Naive thymus-derived CD4-positive, alpha-beta T cell (primary cell): Measurements from ENCODE around the gene ADIPOR2. TPM values are rescaled to one million over a fixed set of nuclear protein-coding genes. Genes with fewer than 3 reads are reported as not detected.

ENCODE experiments used
- ATAC-seq: fragments of 150-1000 bp; cut with Tn5 transposase; 2 replicates; pipeline ENCODE4 v1.10.0; 2021; ENCODE audit warnings: mild to moderate bottlenecking, moderate library complexity
- CTCF ChIA-PET: fragments of 350-600 bp; sonication (Branson Sonifier 250); formaldehyde crosslinking; loops from one replicate; lab custom pipeline; 2021; ENCODE audit warnings: antibody characterized with exemption; lab: Charles Lee
- POLR2A ChIA-PET: fragments of 350-600 bp; sonication (Branson Sonifier 250); formaldehyde crosslinking; loops from one replicate; lab custom pipeline; 2021; ENCODE audit warnings: antibody characterized with exemption, inconsistent platforms; lab: Charles Lee
- DNase-seq, 9 donors: peaks; one replicate each; pipeline versions ENCODE4 v3.0.0 to v3.0.0-alpha.2; 2020 to 2022; ENCODE audit warnings: mixed read lengths in 1 of 9
- H3K27ac ChIP-seq: one replicate; pipeline ENCODE4 v1.7.0; 2013; ENCODE audit warnings: mild to moderate bottlenecking, low read depth, low read length, moderate library complexity
- H3K27me3 ChIP-seq, 2 donors: one replicate each; pipeline ENCODE4 v1.7.0; 2013; ENCODE audit warnings: low read length in 2 of 2, mild to moderate bottlenecking in 2 of 2, moderate library complexity in 2 of 2; ENCODE audit not compliant: control insufficient read depth in 2 of 2, insufficient read depth in 2 of 2
- H3K36me3 ChIP-seq, 3 experiments: 1 replicate in 2 of 3; 2 replicates in 1 of 3; pipeline ENCODE4 v1.7.0; 2013; ENCODE audit warnings: low read length in 3 of 3, mild to moderate bottlenecking in 3 of 3, moderate library complexity in 1 of 3; ENCODE audit not compliant: insufficient read depth in 3 of 3, control insufficient read depth in 2 of 3
- H3K4me1 ChIP-seq, 2 donors: one replicate each; pipeline ENCODE4 v1.7.0; 2013; ENCODE audit warnings: low read length in 2 of 2, mild to moderate bottlenecking in 2 of 2, moderate library complexity in 1 of 2; ENCODE audit not compliant: control insufficient read depth in 2 of 2, insufficient read depth in 2 of 2
- H3K4me3 ChIP-seq: 2 replicates; pipeline ENCODE4 v1.7.0; 2013; ENCODE audit warnings: mild to moderate bottlenecking, low read length
- H3K9me3 ChIP-seq, 3 experiments: 1 replicate in 2 of 3; 2 replicates in 1 of 3; pipeline ENCODE4 v1.7.0; 2013; ENCODE audit warnings: low read length in 3 of 3; ENCODE audit not compliant: control insufficient read depth in 2 of 3
- H3K27ac Mint-ChIP-seq, 9 donors: one replicate each; pipeline ENCODE4 v1.8.0; 2020 to 2022; ENCODE audit warnings: mixed read lengths in 9 of 9, mild to moderate bottlenecking in 8 of 9, moderate library complexity in 5 of 9, inconsistent platforms in 2 of 9
- H3K27me3 Mint-ChIP-seq, 5 donors: one replicate each; pipeline ENCODE4 v1.8.0; 2021 to 2022; ENCODE audit warnings: mixed read lengths in 5 of 5, mild to moderate bottlenecking in 1 of 5
- H3K36me3 Mint-ChIP-seq, 5 donors: one replicate each; pipeline ENCODE4 v1.8.0; 2020 to 2022; ENCODE audit warnings: mixed read lengths in 5 of 5, mild to moderate bottlenecking in 3 of 5, inconsistent platforms in 1 of 5
- H3K4me1 Mint-ChIP-seq, 7 donors: one replicate each; pipeline ENCODE4 v1.8.0; 2020 to 2022; ENCODE audit warnings: mixed read lengths in 7 of 7, mild to moderate bottlenecking in 3 of 7, inconsistent platforms in 1 of 7
- H3K4me3 Mint-ChIP-seq, 10 donors: one replicate each; pipeline ENCODE4 v1.8.0; 2020 to 2022; ENCODE audit warnings: mild to moderate bottlenecking in 10 of 10, mixed read lengths in 10 of 10, moderate library complexity in 6 of 10, inconsistent platforms in 2 of 10
- H3K9me3 Mint-ChIP-seq, 11 donors: one replicate each; pipeline ENCODE4 v1.8.0; 2020 to 2022; ENCODE audit warnings: mixed read lengths in 11 of 11, mild to moderate bottlenecking in 4 of 11, inconsistent platforms in 1 of 11, moderate library complexity in 1 of 11
- intact Hi-C, 2 donors: fragments of 100-400 bp; cut with micrococcal nuclease; formaldehyde crosslinking; loops; one replicate each; pipeline ENCODE4 v1.15.1; 2023
- polyA plus RNA-seq, 2 donors: library from polyadenylated mRNA; unstranded; fragments of 300-500 nt; fragmentation: Illumina TruSeq; gene quantifications; one replicate each; pipeline ENCODE4 v1.2.3, GENCODE V29; 2021
- total RNA-seq, 6 experiments: library from RNA in 5 of 6; stranded (reverse) in 5 of 6; gene quantifications; 1 replicate in 5 of 6; 2 replicates in 1 of 6; pipeline ENCODE4 v1.2.3 and lab custom pipeline; 2021 to 2026

The ADIPOR2 gene
- total and polyA plus RNA-seq, 7 experiments from 2014 or later = 2.2 to 51.4 (median 22.1) TPM

- Mint-ChIP-seq H3K4me1 (peaks cover 0 to 11% (median 7%) of the 10 kb centered on the region in 7 donors), H3K36me3 (no peaks in the 10 kb centered on the region), H3K9me3 (no peaks in the 10 kb centered on the region), H3K27me3 (no peaks in the 10 kb centered on the region), H3K27ac (peak overlapping the region in 7 of 9 donors; percentile 18 to 85 (median 45)), H3K4me3 (no peak overlapping the region)
- CTCF ChIA-PET = interaction anchor here (10.6 kb wide), 1 partner anchor 142 kb away, joined by 152 read pairs; no protein-coding TSS in a partner anchor
- no peaks in the 10 kb centered on the region for H3K9me3 ChIP-seq
- no peaks in the 10 kb centered on the region for H3K27me3 ChIP-seq
- no peak overlapping the region for H3K4me3 ChIP-seq
- no peak for ATAC-seq
- no peaks in the 10 kb centered on the region for H3K36me3 ChIP-seq
- POLR2A ChIA-PET = interaction anchor here (1.4 kb wide), 1 partner anchor 141 kb away, joined by 3 read pairs; no protein-coding TSS in a partner anchor
- no peak overlapping the region for H3K27ac ChIP-seq
- DNase-seq = no peak
- intact Hi-C loops = loop anchor here in 1 of 2 donors (5.0 kb wide), 2 partner anchors 254 to 784 kb away; partner anchors contain the start of gene CACNA1C
- H3K4me1 ChIP-seq = peaks cover 0 to 5% of the 10 kb centered on the region in 2 donors
Observed at GRCh38 chr12:1798641-1799020, 107.8 kb downstream of the ADIPOR2 start.

GRCh38 chr12:1799051-1799881, 108.4 kb downstream of the ADIPOR2 start:
- H3K27ac Mint-ChIP-seq = peak overlapping the region in 8 of 9 donors; percentile 42 to 86 (median 50)
- H3K9me3 ChIP-seq = no peaks in the 10 kb centered on the region
- peaks cover 0 to 12% (median 8%) of the 10 kb centered on the region in 7 donors for H3K4me1 Mint-ChIP-seq
- intact Hi-C loops = loop anchor here in 1 of 2 donors (5.0 kb wide), 2 partner anchors 253 to 783 kb away; partner anchors contain the start of gene CACNA1C
- no peak overlapping the region for H3K27ac ChIP-seq
- H3K36me3 ChIP-seq = no peaks in the 10 kb centered on the region
- DNase-seq (no peak), ATAC-seq (no peak)
- peaks cover 0 to 5% of the 10 kb centered on the region in 2 donors for H3K4me1 ChIP-seq
- no peaks in the 10 kb centered on the region for H3K27me3 ChIP-seq
- no peaks in the 10 kb centered on the region for H3K27me3 Mint-ChIP-seq
- ChIA-PET POLR2A (interaction anchor here (1.4 kb wide), 1 partner anchor 141 kb away, joined by 3 read pairs; no protein-coding TSS in a partner anchor), CTCF (interaction anchor here (1.1 to 10.6 kb wide), 3 partner anchors 8 to 141 kb away, joined by 4 to 152 read pairs (median 5); no protein-coding TSS in a partner anchor)
- no peak overlapping the region for H3K4me3 ChIP-seq
- H3K4me3 Mint-ChIP-seq = no peak overlapping the region
- peaks cover 0 to under 1% (median 0%) of the 10 kb centered on the region in 11 donors for H3K9me3 Mint-ChIP-seq
- H3K36me3 Mint-ChIP-seq = no peaks in the 10 kb centered on the region

GRCh38 chr12:1799882-1800400, 109.1 kb downstream of the ADIPOR2 start:
- H3K9me3 Mint-ChIP-seq = peaks cover 0 to 5% (median 0%) of the 10 kb centered on the region in 11 donors
- Histone ChIP-seq H3K4me1 (peaks cover 6 to 10% of the 10 kb centered on the region in 2 donors), H3K36me3 (no peaks in the 10 kb centered on the region), H3K4me3 (no peak overlapping the region), H3K27ac (no peak overlapping the region), H3K27me3 (no peaks in the 10 kb centered on the region), H3K9me3 (no peaks in the 10 kb centered on the region)
- peaks cover 5 to 17% (median 12%) of the 10 kb centered on the region in 7 donors for H3K4me1 Mint-ChIP-seq
- H3K27me3 Mint-ChIP-seq = no peaks in the 10 kb centered on the region
- H3K36me3 Mint-ChIP-seq = no peaks in the 10 kb centered on the region
- intact Hi-C loops = loop anchor here in 1 of 2 donors (5.0 kb wide), 2 partner anchors 252 to 782 kb away; partner anchors contain the start of gene CACNA1C
- CTCF ChIA-PET = interaction anchor here (1.1 to 10.6 kb wide), 3 partner anchors 9 to 141 kb away, joined by 4 to 152 read pairs (median 5); no protein-coding TSS in a partner anchor
- DNase-seq (no peak), ATAC-seq (no peak)
- peak overlapping the region in 5 of 9 donors; percentile 30 to 86 (median 62) for H3K27ac Mint-ChIP-seq
- POLR2A ChIA-PET = interaction anchor here (1.4 kb wide), 1 partner anchor 140 kb away, joined by 3 read pairs; no protein-coding TSS in a partner anchor
- peak overlapping the region in 1 of 10 donors; percentile 21 for H3K4me3 Mint-ChIP-seq

GRCh38 chr12:1800401-1801302, 109.8 kb downstream of the ADIPOR2 start:
- Histone ChIP-seq H3K4me1 (peaks cover 7 to 9% of the 10 kb centered on the region in 2 donors), H3K36me3 (no peaks in the 10 kb centered on the region), H3K27me3 (no peaks in the 10 kb centered on the region), H3K4me3 (no peak overlapping the region), H3K27ac (no peak overlapping the region), H3K9me3 (no peaks in the 10 kb centered on the region)
- POLR2A ChIA-PET = no interaction called here
- CTCF ChIA-PET = interaction anchor here (1.7 to 10.6 kb wide), 2 partner anchors 10 to 140 kb away, joined by 5 to 152 read pairs; no protein-coding TSS in a partner anchor
- Mint-ChIP-seq H3K27ac (peak overlapping the region in 3 of 9 donors; percentile 47 to 62 (median 56)), H3K36me3 (no peaks in the 10 kb centered on the region), H3K27me3 (no peaks in the 10 kb centered on the region), H3K4me3 (no peak overlapping the region), H3K9me3 (peaks cover 0 to 5% (median 0%) of the 10 kb centered on the region in 11 donors), H3K4me1 (peaks cover 5 to 17% (median 14%) of the 10 kb centered on the region in 7 donors)
- no peak for ATAC-seq
- DNase-seq = no peak
- intact Hi-C loops = no loop called here

- DNase-seq (no peak), ATAC-seq (no peak)
- Mint-ChIP-seq H3K27ac (peak overlapping the region in 1 of 9 donors; percentile 65), H3K4me3 (peak overlapping the region in 1 of 10 donors; percentile 38), H3K4me1 (peaks cover 3 to 11% (median 7%) of the 10 kb centered on the region in 7 donors), H3K27me3 (no peaks in the 10 kb centered on the region), H3K9me3 (peaks cover 0 to 5% (median 0%) of the 10 kb centered on the region in 11 donors), H3K36me3 (no peaks in the 10 kb centered on the region)
- Histone ChIP-seq H3K4me3 (no peak overlapping the region), H3K4me1 (peaks cover 6 to 7% of the 10 kb centered on the region in 2 donors), H3K27ac (no peak overlapping the region), H3K36me3 (no peaks in the 10 kb centered on the region), H3K9me3 (no peaks in the 10 kb centered on the region), H3K27me3 (no peaks in the 10 kb centered on the region)
- intact Hi-C loops = no loop called here
- ChIA-PET CTCF (interaction anchor here (0.7 kb wide), 1 partner anchor 138 kb away, joined by 4 read pairs; no protein-coding TSS in a partner anchor), POLR2A (no interaction called here)
Observed at GRCh38 chr12:1801303-1801975, 110.6 kb downstream of the ADIPOR2 start.
